ENCODE measurements around the gene RHOBTB1.

Gene RHOBTB1

GRCh38 chr10:60937022-60937421 lies 7.0 kb downstream of the RHOBTB1 start:
- Histone ChIP-seq H3K36me3 (0 out of 2 replicates have a peak, but pooled peaks cover 3% of the 10 kb centered on the region), H3K27ac (no peak overlapping the region), H3K27me3 (ENCODE audit: insufficient read depth, low read depth, severe bottlenecking) (no peaks in the 10 kb centered on the region), H3K4me3 (ENCODE audit: low read depth, low read length) (no peak overlapping the region), H3K9me3 (ENCODE audit: severe bottlenecking) (no peaks in the 10 kb centered on the region)
- no peak for TF ChIP-seq CTCF (IDR thresholded peaks at IDR 0.05; ENCODE audit: low read depth, low read length)
- no peak for DNase-seq

- H3K9me3 ChIP-seq (ENCODE audit: severe bottlenecking), result no peaks in the 10 kb centered on the region
- no peak for TF ChIP-seq CTCF (IDR thresholded peaks at IDR 0.05; ENCODE audit: low read depth, low read length)
- no peaks in the 10 kb centered on the region for H3K27me3 ChIP-seq (ENCODE audit: insufficient read depth, low read depth, severe bottlenecking)
- DNase-seq, result no peak
- no peak overlapping the region for H3K4me3 ChIP-seq (ENCODE audit: low read depth, low read length)
- H3K27ac ChIP-seq, result no peak overlapping the region
- H3K36me3 ChIP-seq, result 0 out of 2 replicates have a peak, but pooled peaks cover 3% of the 10 kb centered on the region
Observed at GRCh38 chr10:60934215-60935175, 9.5 kb downstream of the RHOBTB1 start.

GRCh38 chr10:60932756-60933155 lies 11.2 kb downstream of the RHOBTB1 start:
- no peak overlapping the region for H3K4me3 ChIP-seq (ENCODE audit: low read depth, low read length)
- no peaks in the 10 kb centered on the region for H3K27me3 ChIP-seq (ENCODE audit: insufficient read depth, low read depth, severe bottlenecking)
- H3K9me3 ChIP-seq (ENCODE audit: severe bottlenecking), result no peaks in the 10 kb centered on the region
- TF ChIP-seq CTCF (IDR thresholded peaks at IDR 0.05; ENCODE audit: low read depth, low read length), result no peak
- no peak for DNase-seq
- H3K36me3 ChIP-seq, result no peaks in the 10 kb centered on the region
- no peak overlapping the region for H3K27ac ChIP-seq

GRCh38 chr10:60930237-60930636 lies 13.7 kb downstream of the RHOBTB1 start:
- H3K27ac ChIP-seq, result no peak overlapping the region
- H3K36me3 ChIP-seq, result no peaks in the 10 kb centered on the region
- H3K4me3 ChIP-seq (ENCODE audit: low read depth, low read length), result no peak overlapping the region
- no peaks in the 10 kb centered on the region for H3K27me3 ChIP-seq (ENCODE audit: insufficient read depth, low read depth, severe bottlenecking)
- no peaks in the 10 kb centered on the region for H3K9me3 ChIP-seq (ENCODE audit: severe bottlenecking)
- no peak for DNase-seq
- TF ChIP-seq CTCF (IDR thresholded peaks at IDR 0.05; ENCODE audit: low read depth, low read length), result no peak

GRCh38 chr10:60921633-60922032 lies 22.4 kb downstream of the RHOBTB1 start:
- H3K4me3 ChIP-seq (ENCODE audit: low read depth, low read length), result no peak overlapping the region

More at GRCh38 chr10:60921633-60922032, 22.4 kb downstream of the RHOBTB1 start:
- Histone ChIP-seq H3K27me3 (ENCODE audit: insufficient read depth, low read depth, severe bottlenecking) (no peaks in the 10 kb centered on the region), H3K9me3 (ENCODE audit: severe bottlenecking) (no peaks in the 10 kb centered on the region), H3K36me3 (no peaks in the 10 kb centered on the region; the same call in 1 of the 2 replicates), H3K27ac (no peak overlapping the region)
- peak; percentile 46 for DNase-seq
- no peak for TF ChIP-seq CTCF (IDR thresholded peaks at IDR 0.05; ENCODE audit: low read depth, low read length)

Measured in WERI-Rb-1 (cell line).